PFSK-1 (cell line): ENCODE results near the gene DAB1.

Experiments used
- FOXP2 ChIP-seq: optimal IDR thresholded peaks from 2 replicates; pipeline ENCODE3; 2011; ENCODE audit warnings: borderline replicate concordance, control low read depth, inconsistent platforms; ENCODE audit not compliant: insufficient read depth; ENCODE audit errors: extremely low read length, extremely low read depth
- POLR2AphosphoS5 ChIP-seq: IDR thresholded peaks from 2 replicates; pipeline ENCODE4 v1.6.1; 2012; ENCODE audit warnings: low read depth, mild to moderate bottlenecking, control low read depth, low read length, moderate library complexity
- REST ChIP-seq, 2 experiments: IDR thresholded peaks; 2 replicates each; pipeline versions ENCODE4 v1.6.1 to v1.8.0; 2011 to 2012; ENCODE audit warnings: low read depth in 2 of 2, low read length in 2 of 2, control low read depth in 1 of 2, inconsistent platforms in 1 of 2, mild to moderate bottlenecking in 1 of 2, moderate library complexity in 1 of 2; ENCODE audit not compliant: insufficient read depth in 1 of 2
- SIN3A ChIP-seq: IDR thresholded peaks from 2 replicates; pipeline ENCODE4 v1.6.1; 2012; ENCODE audit warnings: mild to moderate bottlenecking, low read length, moderate library complexity, borderline replicate concordance; ENCODE audit not compliant: insufficient read depth
- TAF1 ChIP-seq: IDR thresholded peaks from 2 replicates; pipeline ENCODE4 v1.6.1; 2012; ENCODE audit warnings: low read length, control low read depth, borderline replicate concordance; ENCODE audit not compliant: insufficient read depth

- no peak for TF ChIP-seq POLR2AphosphoS5
- no peak for TF ChIP-seq REST (IDR thresholded peaks at IDR 0.05; ENCODE audit: insufficient read depth in 1 of 2, low read depth in 2 of 2, low read length in 2 of 2)
- no peak for TF ChIP-seq TAF1
- TF ChIP-seq FOXP2, result no peak
- no peak for TF ChIP-seq SIN3A
Measured at GRCh38 chr1:57156907-57157306, 267.0 kb downstream of the DAB1 start.
